PC-3 (cell line): ENCODE measurements around the gene MAD1L1.

Source experiments
- CTCF ChIP-seq: fragments of 300-600 bp; sonication (generic); conservative IDR thresholded peaks from 2 replicates; pipeline ENCODE4 v1.5.1; 2017; ENCODE audit warnings: antibody characterized with exemption, low read depth, mild to moderate bottlenecking, low read length
- EZH2 ChIP-seq: fragments of 300-600 bp; sonication (generic); IDR thresholded peaks from one replicate; pipeline ENCODE4 v1.6.1; 2017; ENCODE audit warnings: antibody characterized with exemption, mild to moderate bottlenecking, low read length; ENCODE audit not compliant: unreplicated experiment

- TF ChIP-seq CTCF (no peak), EZH2 (no peak)
Observed at GRCh38 chr7:2271273-2272026, 38.7 kb upstream of the MAD1L1 start.
